Adrenal gland (tissue), 5 donors: ENCODE results near the gene TNKS1BP1.
"Not testable (repeated sequence)": the region's sequence is repeated elsewhere in the genome, so short reads cannot be mapped to it uniquely, and the experiment has no call there.

Experiments used
- CTCF ChIP-seq, 6 experiments: fragments of 450-650 bp in 4 of 6; fragments of 200-600 bp in 2 of 6; sonication (generic) in 1 of 6; IDR thresholded peaks; 1 replicate in 5 of 6; 2 replicates in 1 of 6; pipeline versions ENCODE4 v1.5.1 to v1.8.0; 2016 to 2021; ENCODE audit warnings: antibody characterized with exemption in 6 of 6, mild to moderate bottlenecking in 2 of 6, moderate library complexity in 1 of 6
- POLR2A ChIP-seq, 2 donors: fragments of 450-650 bp; IDR thresholded peaks; one replicate each; pipeline ENCODE4 v1.6.1; 2017; ENCODE audit warnings: antibody characterized with exemption in 2 of 2, mild to moderate bottlenecking in 2 of 2, moderate library complexity in 1 of 2
- donor health status: DM: no; HTN: no; CAD: no.

- not testable (repeated sequence) for TF ChIP-seq POLR2A, CTCF (IDR thresholded peaks at IDR 0.05)
Observed at GRCh38 chr11:57336856-57337255, 12.1 kb upstream of the TNKS1BP1 start.
